SH-SY5Y (cell line): Measurements from ENCODE around the gene MUC4.

Experiments
- GATA2 ChIP-seq: IDR thresholded peaks from 2 replicates; pipeline ENCODE4 v1.6.1; 2011; ENCODE audit warnings: mild to moderate bottlenecking, low read depth, low read length
- GATA3 ChIP-seq: IDR thresholded peaks from 2 replicates; pipeline ENCODE4 v1.6.1; 2011; ENCODE audit warnings: low read depth, mild to moderate bottlenecking, low read length, moderate library complexity

DNA sequence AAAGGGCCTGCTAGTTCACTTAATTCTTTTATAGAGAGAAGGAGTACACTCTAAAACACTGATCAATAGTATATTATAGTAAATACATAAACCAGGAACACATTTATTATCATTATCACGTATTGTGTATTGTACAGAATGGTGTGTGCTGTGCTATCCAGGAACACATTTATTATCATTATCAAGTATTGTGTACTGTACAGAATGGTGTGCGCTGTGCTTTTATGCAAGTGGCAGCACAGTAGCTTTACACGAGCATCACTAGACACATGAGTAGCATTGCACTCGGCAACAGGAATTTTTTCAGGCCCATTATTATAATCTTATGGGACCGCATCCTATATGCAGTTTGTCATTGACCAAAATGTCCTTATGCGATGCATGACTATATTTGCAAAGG is 111.9 kb downstream of the MUC4 start:
- TF ChIP-seq GATA2 (no peak), GATA3 (no peak)
